CD14-positive monocyte (primary cell): ENCODE measurements around the gene PRIMPOL. TPM values are rescaled to one million over a fixed set of nuclear protein-coding genes. Genes with fewer than 3 reads are reported as not detected.
"Not testable (repeated sequence)": the region's sequence is repeated elsewhere in the genome, so short reads cannot be mapped to it uniquely, and the experiment has no call there.

Source experiments
- DNase-seq, 3 donors: peaks; one replicate each; pipeline ENCODE4 v3.0.0-alpha.2; 2011 to 2022
- H2AFZ ChIP-seq: 2 replicates; pipeline ENCODE4 v1.6.0; 2012; ENCODE audit warnings: mild to moderate bottlenecking, low read depth, low read length, inconsistent platforms; ENCODE audit not compliant: insufficient read depth, poor library complexity, severe bottlenecking
- H3K27ac ChIP-seq, 2 donors: 1 replicate in 1 of 2; 2 replicates in 1 of 2; pipeline ENCODE4 v1.5.1; 2012 to 2013; ENCODE audit warnings: low read length in 2 of 2, control low read depth in 1 of 2, inconsistent platforms in 1 of 2, low read depth in 1 of 2, mild to moderate bottlenecking in 1 of 2
- H3K27me3 ChIP-seq, 2 donors: one replicate each; pipeline versions ENCODE4 v1.6.0 to v1.6.1; 2011 to 2013; ENCODE audit warnings: low read length in 2 of 2; ENCODE audit not compliant: control insufficient read depth in 2 of 2, insufficient read depth in 2 of 2
- H3K36me3 ChIP-seq, 2 donors: replicated peaks in 1 of 2; 1 replicate in 1 of 2; 2 replicates in 1 of 2; pipeline versions ENCODE4 v1.5.1 to v1.6.1; 2012 to 2013; ENCODE audit warnings: low read length in 2 of 2, control low read depth in 1 of 2, inconsistent platforms in 1 of 2, mild to moderate bottlenecking in 1 of 2; ENCODE audit not compliant: insufficient read depth in 2 of 2, control insufficient read depth in 1 of 2
- H3K4me1 ChIP-seq, 2 donors: 1 replicate in 1 of 2; 2 replicates in 1 of 2; pipeline versions ENCODE4 v1.5.1 to v1.6.1; 2012 to 2013; ENCODE audit warnings: low read length in 2 of 2, control low read depth in 1 of 2, inconsistent platforms in 1 of 2, mild to moderate bottlenecking in 1 of 2, moderate library complexity in 1 of 2; ENCODE audit not compliant: insufficient read depth in 2 of 2, control insufficient read depth in 1 of 2
- H3K4me2 ChIP-seq: replicated peaks from 2 replicates; pipeline ENCODE3; 2012; ENCODE audit warnings: low read length, moderate library complexity, mild to moderate bottlenecking; ENCODE audit not compliant: poor library complexity, severe bottlenecking; ENCODE audit errors: extremely low read depth
- H3K4me3 ChIP-seq, 3 experiments: fragments of 200-600 bp in 1 of 3; sonication (generic) in 1 of 3; replicated peaks in 1 of 3; 1 replicate in 2 of 3; 2 replicates in 1 of 3; pipeline ENCODE4 v1.5.1; 2011 to 2013; ENCODE audit warnings: low read length in 3 of 3, mild to moderate bottlenecking in 3 of 3, control low read depth in 2 of 3, low read depth in 2 of 3, inconsistent platforms in 1 of 3, moderate library complexity in 1 of 3
- H3K79me2 ChIP-seq: 2 replicates; pipeline ENCODE4 v1.6.0; 2012; ENCODE audit warnings: mild to moderate bottlenecking, control low read depth, inconsistent platforms, low read length, moderate library complexity; ENCODE audit not compliant: insufficient read depth
- H3K9ac ChIP-seq: 2 replicates; pipeline ENCODE4 v1.6.0; 2017; ENCODE audit warnings: low read length, mild to moderate bottlenecking; ENCODE audit not compliant: insufficient read depth, poor library complexity, severe bottlenecking
- H3K9me3 ChIP-seq, 2 donors: replicated peaks in 1 of 2; 1 replicate in 1 of 2; 2 replicates in 1 of 2; pipeline versions ENCODE4 v1.5.1 to v1.6.1; 2012 to 2013; ENCODE audit warnings: low read length in 2 of 2, control low read depth in 1 of 2; ENCODE audit not compliant: control insufficient read depth in 1 of 2, insufficient read depth in 1 of 2
- H4K20me1 ChIP-seq: 2 replicates; pipeline ENCODE4 v1.6.0; 2012; ENCODE audit warnings: mild to moderate bottlenecking, low read length, control low read depth, moderate library complexity; ENCODE audit not compliant: insufficient read depth
- H3K27ac Mint-ChIP-seq, 7 donors: one replicate each; pipeline ENCODE4 v1.8.0; 2020; ENCODE audit warnings: mild to moderate bottlenecking in 7 of 7, mixed read lengths in 7 of 7, moderate library complexity in 6 of 7, inconsistent platforms in 2 of 7
- H3K27me3 Mint-ChIP-seq, 3 donors: one replicate each; pipeline ENCODE4 v1.8.0; 2021 to 2022; ENCODE audit warnings: low read depth in 3 of 3, mild to moderate bottlenecking in 3 of 3, mixed read lengths in 3 of 3, moderate library complexity in 3 of 3, inconsistent platforms in 1 of 3
- H3K36me3 Mint-ChIP-seq, 2 donors: one replicate each; pipeline ENCODE4 v1.8.0; 2020; ENCODE audit warnings: mixed read lengths in 2 of 2, inconsistent platforms in 1 of 2, mild to moderate bottlenecking in 1 of 2
- H3K4me1 Mint-ChIP-seq: one replicate; pipeline ENCODE4 v1.8.0; 2020; ENCODE audit warnings: mild to moderate bottlenecking, mixed read lengths
- H3K4me3 Mint-ChIP-seq, 2 donors: one replicate each; pipeline ENCODE4 v1.8.0; 2020; ENCODE audit warnings: mild to moderate bottlenecking in 2 of 2, mixed read lengths in 2 of 2, moderate library complexity in 1 of 2
- H3K9me3 Mint-ChIP-seq, 7 donors: one replicate each; pipeline ENCODE4 v1.8.0; 2020 to 2022; ENCODE audit warnings: mixed read lengths in 7 of 7, mild to moderate bottlenecking in 6 of 7, moderate library complexity in 6 of 7, inconsistent platforms in 2 of 7
- CTCF ChIP-seq: fragments of 200-600 bp; IDR thresholded peaks from one replicate; pipeline ENCODE4 v1.8.0; 2022; ENCODE audit warnings: antibody characterized with exemption, mild to moderate bottlenecking
- WGBS: methylation state at CpG from one replicate; pipeline ENCODE4 v1.1.5; 2013; ENCODE audit warnings: missing lambda C conversion rate; ENCODE audit not compliant: insufficient coverage; 5-methylcytosine and 5-hydroxymethylcytosine counted together
- intact Hi-C, 2 donors: fragments of 100-400 bp; cut with micrococcal nuclease; formaldehyde crosslinking; loops; one replicate each; pipeline versions ENCODE4 v1.15.0 to v1.15.1; 2023
- polyA plus RNA-seq, 3 donors: library from polyadenylated mRNA; depleted of rRNA in 1 of 3; unstranded in 2 of 3; stranded (reverse) in 1 of 3; fragments of 300-500 nt in 2 of 3; fragments of >200 nt in 1 of 3; fragmentation: Illumina TruSeq in 2 of 3; gene quantifications; 1 replicate in 2 of 3; 2 replicates in 1 of 3; pipeline ENCODE4 v1.2.3, GENCODE V29; 2012 to 2021

The PRIMPOL gene
- polyA plus RNA-seq, 3 donors, result 7.0 to 10.5 (median 10.0) TPM

GRCh38 chr4:184624972-184625554 is 24.5 kb upstream of the PRIMPOL start:
- H3K4me2 ChIP-seq, result no peak overlapping the region
- H3K9me3 Mint-ChIP-seq, result no peaks in the 10 kb centered on the region
- peaks cover 48 to 59% of the 10 kb centered on the region in 2 donors for H3K36me3 Mint-ChIP-seq
- H3K9ac ChIP-seq, result no peak overlapping the region
- H3K4me1 ChIP-seq, result peaks cover 9 to 10% of the 10 kb centered on the region in 2 donors
- H3K27ac Mint-ChIP-seq, result peak overlapping the region in 3 of 7 donors; percentile 6 to 64 (median 60)
- H3K4me1 Mint-ChIP-seq, result peaks cover 15% of the 10 kb centered on the region
- no peak overlapping the region for H2AFZ ChIP-seq
- intact Hi-C loops, result no loop called here
- 94% methylated on average over 6 of the region's 7 CpGs for WGBS
- no peaks in the 10 kb centered on the region for H3K79me2 ChIP-seq
- peaks cover 0 to 1% (median 0%) of the 10 kb centered on the region in 3 donors for H3K27me3 Mint-ChIP-seq
- no peak overlapping the region for H3K4me3 Mint-ChIP-seq
- TF ChIP-seq CTCF, result no peak
- H3K27ac ChIP-seq, result no peak overlapping the region
- H3K36me3 ChIP-seq, result peaks cover 21 to 27% of the 10 kb centered on the region in 2 donors
- no peak overlapping the region for H3K4me3 ChIP-seq
- no peaks in the 10 kb centered on the region for H3K27me3 ChIP-seq
- H3K9me3 ChIP-seq, result no peaks in the 10 kb centered on the region
- no peaks in the 10 kb centered on the region for H4K20me1 ChIP-seq
- DNase-seq, result no peak

GRCh38 chr4:184625783-184626596 is 23.5 kb upstream of the PRIMPOL start:
- H3K9ac ChIP-seq, H3K4me2 ChIP-seq, intact Hi-C loops, H3K79me2 ChIP-seq, H3K4me1 Mint-ChIP-seq, DNase-seq, H4K20me1 ChIP-seq, H3K4me3 Mint-ChIP-seq, H3K4me1 ChIP-seq, H3K9me3 ChIP-seq, H3K27ac ChIP-seq, H3K4me3 ChIP-seq, H2AFZ ChIP-seq, H3K9me3 Mint-ChIP-seq, H3K27me3 Mint-ChIP-seq, H3K27me3 ChIP-seq: not testable (repeated sequence)
- peaks cover 30 to 36% of the 10 kb centered on the region in 2 donors for H3K36me3 ChIP-seq
- 76% methylated on average over 2 of the region's 11 CpGs for WGBS
- Mint-ChIP-seq H3K27ac (peak overlapping the region in 3 of 7 donors; percentile 16 to 64 (median 31)), H3K36me3 (peaks cover 58 to 68% of the 10 kb centered on the region in 2 donors)
